ENCODE results near the gene SV2B.

The SV2B gene

DNA sequence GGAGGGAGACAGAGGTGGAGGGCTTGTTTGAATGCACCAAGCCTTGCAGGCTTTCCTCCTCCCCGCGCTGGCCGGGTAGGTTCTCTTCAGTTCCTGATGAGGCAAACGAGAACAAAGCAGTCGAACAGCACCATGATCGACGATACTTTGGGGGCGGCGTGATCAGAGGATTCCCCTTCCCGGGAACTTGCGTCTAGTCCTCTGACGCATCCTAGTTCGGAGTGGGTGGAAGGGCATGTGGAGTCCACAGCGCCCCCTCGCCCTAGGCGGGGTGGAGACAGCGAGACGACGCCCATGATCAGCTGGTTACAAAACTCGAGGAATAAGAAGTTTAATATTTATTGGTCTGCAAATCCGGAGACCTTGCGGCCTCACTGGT lies 452 bp upstream of the SV2B start:
- peak; percentile 18 for DNase-seq
- Histone ChIP-seq H3K27me3 (peaks cover 91% of the 10 kb centered on the region), H3K4me1 (no peaks in the 10 kb centered on the region), H3K4me3 (ENCODE audit: low read depth, low read length) (peak overlapping the region; percentile 28; the same call in 1 of the 2 replicates), H3K9me3 (no peaks in the 10 kb centered on the region), H3K36me3 (no peaks in the 10 kb centered on the region)
- TF ChIP-seq, protein P1, sequence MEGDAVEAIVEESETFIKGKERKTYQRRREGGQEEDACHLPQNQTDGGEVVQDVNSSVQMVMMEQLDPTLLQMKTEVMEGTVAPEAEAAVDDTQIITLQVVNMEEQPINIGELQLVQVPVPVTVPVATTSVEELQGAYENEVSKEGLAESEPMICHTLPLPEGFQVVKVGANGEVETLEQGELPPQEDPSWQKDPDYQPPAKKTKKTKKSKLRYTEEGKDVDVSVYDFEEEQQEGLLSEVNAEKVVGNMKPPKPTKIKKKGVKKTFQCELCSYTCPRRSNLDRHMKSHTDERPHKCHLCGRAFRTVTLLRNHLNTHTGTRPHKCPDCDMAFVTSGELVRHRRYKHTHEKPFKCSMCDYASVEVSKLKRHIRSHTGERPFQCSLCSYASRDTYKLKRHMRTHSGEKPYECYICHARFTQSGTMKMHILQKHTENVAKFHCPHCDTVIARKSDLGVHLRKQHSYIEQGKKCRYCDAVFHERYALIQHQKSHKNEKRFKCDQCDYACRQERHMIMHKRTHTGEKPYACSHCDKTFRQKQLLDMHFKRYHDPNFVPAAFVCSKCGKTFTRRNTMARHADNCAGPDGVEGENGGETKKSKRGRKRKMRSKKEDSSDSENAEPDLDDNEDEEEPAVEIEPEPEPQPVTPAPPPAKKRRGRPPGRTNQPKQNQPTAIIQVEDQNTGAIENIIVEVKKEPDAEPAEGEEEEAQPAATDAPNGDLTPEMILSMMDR (IDR thresholded peaks at IDR 0.05; ENCODE audit: low read depth, low read length) = peak; percentile 20; the same call in 1 of the 2 replicates

DNA sequence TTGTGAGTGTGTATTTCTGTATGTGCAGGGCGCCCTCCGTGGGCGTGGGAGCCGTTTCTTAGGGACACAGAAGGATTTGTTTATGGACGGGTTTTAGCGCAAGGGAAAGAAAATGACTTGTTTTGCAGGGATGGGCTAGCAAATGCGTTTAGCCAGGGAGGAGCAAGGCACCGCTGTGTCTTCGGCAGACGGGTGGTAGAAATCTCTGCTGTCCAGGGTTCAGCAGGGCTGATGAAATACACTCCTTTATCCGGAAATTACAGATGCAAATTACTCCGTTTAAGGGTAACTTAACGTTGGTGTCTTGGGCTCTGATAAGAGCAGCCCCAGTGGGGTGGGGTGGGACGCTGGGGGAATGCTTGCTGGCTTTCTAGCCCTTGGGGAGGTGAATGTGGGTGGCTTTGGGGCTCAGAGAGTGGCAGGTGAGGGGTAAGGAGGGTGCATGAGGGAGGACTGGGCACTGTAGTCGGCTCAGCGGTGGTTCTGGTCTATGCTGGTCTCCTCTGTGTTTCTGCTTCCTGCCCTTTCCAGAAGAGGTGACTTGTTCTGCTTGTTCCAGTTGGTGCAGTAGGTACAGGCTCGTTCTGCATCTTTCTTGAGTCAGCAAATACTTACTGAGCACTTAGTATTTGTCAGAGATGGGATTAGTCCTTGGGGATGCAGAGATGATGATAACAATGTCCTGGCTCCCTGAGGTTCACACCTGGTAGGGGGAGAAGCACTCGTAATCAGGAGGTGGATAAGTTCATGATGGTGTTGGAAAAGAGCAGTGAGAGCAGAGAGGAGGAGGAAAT lies 954 bp downstream of the SV2B start:
- TF ChIP-seq, protein P1 (IDR thresholded peaks at IDR 0.05; ENCODE audit: low read depth, low read length) = no peak
- no peaks in the 10 kb centered on the region for H3K9me3 ChIP-seq
- H3K4me1 ChIP-seq = no peaks in the 10 kb centered on the region
- DNase-seq = no peak
- peaks cover 80% of the 10 kb centered on the region for H3K27me3 ChIP-seq
- H3K4me3 ChIP-seq (ENCODE audit: low read depth, low read length) = peak overlapping the region; percentile 28
- H3K36me3 ChIP-seq = no peaks in the 10 kb centered on the region

DNA sequence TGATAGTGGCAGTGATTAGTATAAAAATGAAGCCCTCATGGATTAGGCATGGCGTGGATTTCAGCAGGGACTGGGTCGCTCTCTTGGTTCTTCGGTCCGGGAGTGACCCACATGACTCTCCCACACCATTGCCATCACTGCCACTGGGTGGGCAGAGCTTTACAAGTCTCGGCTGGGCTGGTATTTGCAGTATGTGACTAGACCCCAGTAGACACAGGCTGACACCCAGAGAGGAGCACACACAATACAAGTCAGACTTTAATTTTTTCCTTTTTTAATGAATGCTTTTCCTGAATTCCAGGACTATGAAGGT lies 1.5 kb downstream of the SV2B start:
- no peak overlapping the region for H3K4me3 ChIP-seq (ENCODE audit: low read depth, low read length)
- TF ChIP-seq, protein P1 (IDR thresholded peaks at IDR 0.05; ENCODE audit: low read depth, low read length) = no peak

DNA sequence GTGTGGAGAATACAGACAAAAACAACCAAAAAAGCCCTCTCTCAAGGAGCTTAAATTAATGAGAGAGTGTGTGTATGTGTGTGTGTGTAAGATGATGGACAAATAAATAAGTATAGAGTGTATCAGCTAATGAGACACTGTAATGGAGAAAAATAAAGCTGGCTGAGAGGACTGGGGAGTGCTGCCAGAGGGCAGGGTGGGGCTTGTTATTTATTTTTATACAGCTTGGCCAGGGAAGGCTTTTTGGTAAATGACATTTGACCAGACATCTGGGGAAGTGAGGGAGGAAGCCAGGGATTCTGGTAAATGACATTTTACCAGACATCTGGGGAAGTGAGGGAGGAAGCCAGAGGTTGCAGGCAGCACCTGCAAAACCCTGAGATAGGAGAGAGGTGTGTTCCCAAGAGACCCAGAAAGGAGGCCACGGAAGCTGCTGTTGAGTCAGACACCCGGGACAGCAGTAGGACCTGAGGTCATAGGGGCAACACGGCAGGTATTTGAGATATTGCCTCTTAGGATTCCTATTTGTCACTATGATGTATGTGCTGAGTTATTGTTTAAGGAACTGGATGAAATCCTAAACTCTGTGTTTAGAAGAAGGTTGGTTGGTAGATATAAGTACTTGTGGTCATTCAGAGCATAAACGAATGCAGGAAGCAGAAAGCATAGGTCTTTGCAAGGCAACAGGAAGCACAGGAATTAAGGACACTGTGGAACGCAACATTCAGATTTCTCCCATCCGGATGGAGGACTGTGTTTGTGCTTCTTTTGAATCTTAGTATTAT lies 2.7 kb downstream of the SV2B start:
- Histone ChIP-seq H3K27me3 (peaks cover 68% of the 10 kb centered on the region), H3K4me1 (no peaks in the 10 kb centered on the region), H3K4me3 (ENCODE audit: low read depth, low read length) (no peak overlapping the region), H3K9me3 (no peaks in the 10 kb centered on the region), H3K36me3 (no peaks in the 10 kb centered on the region)
- TF ChIP-seq, protein P1 (IDR thresholded peaks at IDR 0.05; ENCODE audit: low read depth, low read length) = no peak
- no peak for DNase-seq

More for the DNA sequence above, 1.5 kb downstream of the SV2B start:
- Histone ChIP-seq H3K36me3 (no peaks in the 10 kb centered on the region), H3K4me1 (no peaks in the 10 kb centered on the region), H3K9me3 (no peaks in the 10 kb centered on the region), H3K27me3 (peaks cover 77% of the 10 kb centered on the region)
- DNase-seq = no peak

DNA sequence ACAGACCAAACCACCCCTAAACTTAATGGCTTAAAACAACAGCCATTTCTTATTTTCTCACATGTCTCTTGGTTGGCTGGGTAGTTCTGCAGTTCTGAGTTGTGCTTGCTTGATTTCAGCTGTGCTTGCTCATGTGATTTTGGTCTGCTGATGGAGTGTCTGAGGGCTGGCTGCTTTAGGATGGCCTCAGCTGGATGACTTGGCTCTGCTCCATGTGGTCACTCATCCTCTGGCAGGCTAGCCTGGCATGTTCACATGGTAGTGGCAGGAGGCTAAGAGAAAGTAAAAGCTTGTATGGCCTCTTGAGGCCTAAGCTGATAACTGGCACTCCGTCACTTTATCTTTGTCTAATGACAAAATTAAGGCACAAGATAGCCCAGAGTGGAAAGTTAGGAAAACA lies 4.1 kb downstream of the SV2B start:
- TF ChIP-seq, protein P1 (IDR thresholded peaks at IDR 0.05; ENCODE audit: low read depth, low read length) = no peak
- Histone ChIP-seq H3K27me3 (peaks cover 57% of the 10 kb centered on the region), H3K36me3 (no peaks in the 10 kb centered on the region), H3K4me3 (ENCODE audit: low read depth, low read length) (no peak overlapping the region), H3K4me1 (no peaks in the 10 kb centered on the region), H3K9me3 (no peaks in the 10 kb centered on the region)
- DNase-seq = no peak

DNA sequence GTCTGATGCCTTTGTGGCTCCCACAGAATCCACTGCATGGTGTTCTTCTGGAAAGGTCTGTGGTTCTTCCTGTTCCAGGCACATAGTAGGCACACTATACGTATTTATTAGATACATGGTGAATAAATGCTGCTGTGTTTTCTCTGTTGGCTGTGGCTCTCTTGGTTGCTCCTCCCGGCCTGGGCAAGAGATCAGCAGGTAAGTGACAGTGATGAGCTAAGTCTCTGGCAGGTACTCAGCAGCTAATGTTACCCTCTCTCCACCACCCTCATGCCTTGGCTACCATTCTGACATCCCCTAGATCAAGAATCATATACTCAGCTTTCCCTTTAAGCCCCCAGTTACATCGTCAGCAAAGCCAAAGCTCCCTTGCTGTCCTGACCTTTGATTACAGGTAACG lies 8.4 kb downstream of the SV2B start:
- H3K27me3 ChIP-seq = peaks cover 31% of the 10 kb centered on the region
- no peak for DNase-seq

More for the DNA sequence above, 8.4 kb downstream of the SV2B start:
- H3K9me3 ChIP-seq = no peaks in the 10 kb centered on the region
- no peaks in the 10 kb centered on the region for H3K36me3 ChIP-seq
- H3K4me1 ChIP-seq = no peaks in the 10 kb centered on the region
- H3K4me3 ChIP-seq (ENCODE audit: low read depth, low read length) = no peak overlapping the region
- TF ChIP-seq, protein P1 (IDR thresholded peaks at IDR 0.05; ENCODE audit: low read depth, low read length) = no peak

All from BE2C (cell line).